OCI-LY3 (cell line): Measurements from ENCODE around the gene ANKH.
"Not testable (repeated sequence)": the region's sequence is repeated elsewhere in the genome, so short reads cannot be mapped to it uniquely, and the experiment has no call there.

ENCODE experiments used
- H2AFZ ChIP-seq: fragments of 200-600, 300-600 bp; shearing (Covaris generic); 2 replicates; pipeline ENCODE4 v1.6.0; 2014; ENCODE audit warnings: antibody characterized with exemption, low read depth, low read length
- H3K27ac ChIP-seq: fragments of 200-600, 300-600 bp; sonication (generic); 2 replicates; pipeline ENCODE4 v1.5.1; 2014; ENCODE audit warnings: mild to moderate bottlenecking, low read length, moderate library complexity, mixed read lengths
- H3K27me3 ChIP-seq: fragments of 200-600, 300-600 bp; sonication (generic); 2 replicates; pipeline ENCODE4 v1.6.1; 2014; ENCODE audit warnings: low read depth, low read length, mixed read lengths
- H3K36me3 ChIP-seq: fragments of 200-600, 300-600 bp; sonication (generic); replicated peaks from 2 replicates; pipeline ENCODE3; 2014; ENCODE audit warnings: low read depth, low read length, mixed read lengths
- H3K4me1 ChIP-seq: fragments of 300-600, 200-600 bp; sonication (generic); 2 replicates; pipeline ENCODE4 v1.6.1; 2014; ENCODE audit warnings: low read length, mixed read lengths
- H3K4me2 ChIP-seq: fragments of 200-600, 300-600 bp; sonication (generic); 2 replicates; pipeline ENCODE4 v1.6.1; 2014; ENCODE audit warnings: low read length, mixed read lengths
- H3K4me3 ChIP-seq: fragments of 300-600, 200-600 bp; sonication (generic); 2 replicates; pipeline ENCODE4 v1.5.1; 2014; ENCODE audit warnings: antibody characterized with exemption, mild to moderate bottlenecking, low read length, moderate library complexity
- H3K79me2 ChIP-seq: fragments of 300-600, 200-600 bp; shearing (Covaris generic); 2 replicates; pipeline ENCODE4 v1.6.1; 2014; ENCODE audit warnings: mild to moderate bottlenecking, low read length, mixed read lengths
- H3K9ac ChIP-seq: fragments of 300-600, 200-600 bp; shearing (Covaris generic); 2 replicates; pipeline ENCODE4 v1.6.0; 2014; ENCODE audit warnings: mild to moderate bottlenecking, low read length, moderate library complexity
- H3K9me3 ChIP-seq: fragments of 200-600, 300-600 bp; shearing (Covaris generic); 2 replicates; pipeline ENCODE4 v1.6.1; 2014; ENCODE audit warnings: low read length, mixed read lengths; ENCODE audit not compliant: insufficient read depth
- H4K20me1 ChIP-seq: fragments of 200-600, 300-600 bp; sonication (generic); 2 replicates; pipeline ENCODE4 v1.6.1; 2016; ENCODE audit warnings: low read length, mixed read lengths; ENCODE audit not compliant: insufficient read depth
- CTCF ChIP-seq: fragments of 200-600, 300-600 bp; sonication (generic); IDR thresholded peaks from 2 replicates; pipeline ENCODE4 v1.5.1; 2014; ENCODE audit warnings: antibody characterized with exemption, low read length, low read depth
- EZH2phosphoT487 ChIP-seq: fragments of 200-600 bp; shearing (Covaris generic); IDR thresholded peaks from 2 replicates; pipeline ENCODE4 v1.6.1; 2018; ENCODE audit warnings: antibody characterized with exemption, mixed run types, low read depth

Gene ANKH

GRCh38 chr5:14871214-14872069, at the start of gene ANKH:
Gene ANKH, minus strand, starts transcription at chr5:14871778. Its CDS starts 331 bp downstream, at chr5:14871447.
- peaks cover 8% of the 10 kb centered on the region; the same call in 1 of the 2 replicates for H4K20me1 ChIP-seq
- peak within 1 kb of the TSS; percentile 88 for H3K4me2 ChIP-seq
- peaks cover 6% of the 10 kb centered on the region; the same call in 1 of the 2 replicates for H3K4me1 ChIP-seq
- no peak within 1 kb of the TSS for H3K27ac ChIP-seq
- TF ChIP-seq EZH2phosphoT487 (no peak), CTCF (no peak)
- H3K79me2 ChIP-seq = no peaks in the 10 kb centered on the region; the same call in 1 of the 2 replicates
- H2AFZ ChIP-seq = peak within 1 kb of the TSS; percentile 9; the same call in 1 of the 2 replicates
- no peaks in the 10 kb centered on the region for H3K9me3 ChIP-seq
- peak within 1 kb of the TSS; percentile 75 for H3K9ac ChIP-seq
- H3K27me3 ChIP-seq = no peaks in the 10 kb centered on the region
- H3K36me3 ChIP-seq = no peaks in the 10 kb centered on the region
- H3K4me3 ChIP-seq = peak within 1 kb of the TSS; percentile 90

- H3K9me3 ChIP-seq = no peaks in the 10 kb centered on the region
- H3K36me3 ChIP-seq = no peaks in the 10 kb centered on the region
- no peak overlapping the region for H3K27ac ChIP-seq
- 0 out of 2 replicates have a peak, but pooled peaks cover 3% of the 10 kb centered on the region for H3K27me3 ChIP-seq
- no peak overlapping the region for H3K4me2 ChIP-seq
- H3K4me1 ChIP-seq = no peaks in the 10 kb centered on the region
- no peak for TF ChIP-seq EZH2phosphoT487
- no peak for TF ChIP-seq CTCF
- H3K9ac ChIP-seq = no peak overlapping the region
- no peaks in the 10 kb centered on the region for H4K20me1 ChIP-seq
- H3K79me2 ChIP-seq = no peaks in the 10 kb centered on the region
- H3K4me3 ChIP-seq = no peak overlapping the region
- no peak overlapping the region for H2AFZ ChIP-seq
Measured at GRCh38 chr5:14920121-14920520, 48.5 kb upstream of the ANKH start.

GRCh38 chr5:14919106-14919505, 47.5 kb upstream of the ANKH start:
- H3K27ac ChIP-seq, H3K9ac ChIP-seq, H4K20me1 ChIP-seq, H3K27me3 ChIP-seq, H3K79me2 ChIP-seq, H3K36me3 ChIP-seq, H3K4me3 ChIP-seq, H2AFZ ChIP-seq, H3K4me2 ChIP-seq, H3K9me3 ChIP-seq, H3K4me1 ChIP-seq: not testable (repeated sequence)

- Histone ChIP-seq H2AFZ (no peak overlapping the region), H4K20me1 (no peaks in the 10 kb centered on the region), H3K27me3 (no peaks in the 10 kb centered on the region), H3K27ac (no peak overlapping the region), H3K9ac (no peak overlapping the region), H3K9me3 (no peaks in the 10 kb centered on the region), H3K4me2 (no peak overlapping the region), H3K4me1 (no peaks in the 10 kb centered on the region), H3K4me3 (no peak overlapping the region), H3K36me3 (no peaks in the 10 kb centered on the region), H3K79me2 (no peaks in the 10 kb centered on the region)
- no peak for TF ChIP-seq CTCF
- TF ChIP-seq EZH2phosphoT487 = no peak
Measured at GRCh38 chr5:14917719-14918118, 46.1 kb upstream of the ANKH start.
